OCI-LY7 (cell line): Measurements from ENCODE around the gene PCDH9. TPM values are rescaled to one million over a fixed set of nuclear protein-coding genes. Genes with fewer than 3 reads are reported as not detected.

Source experiments
- BruUV-seq: library from RNA; stranded (reverse); fragments of 400-500 nt; replicated peaks from 2 replicates; lab custom pipeline; 2021; lab: Mats Ljungman, UMichigan
- CTCF ChIA-PET: fragments of 300-600 bp; sonication (Branson Sonifier 250); formaldehyde crosslinking; loops from one replicate; lab custom pipeline; 2022; ENCODE audit warnings: antibody characterized with exemption; ENCODE audit not compliant: unreplicated experiment; lab: Charles Lee
- POLR2A ChIA-PET: fragments of 300-600 bp; sonication (Branson Sonifier 250); formaldehyde crosslinking; loops from one replicate; lab custom pipeline; 2022; ENCODE audit warnings: antibody characterized with exemption; lab: Charles Lee
- DNase-seq: peaks from one replicate; pipeline ENCODE4 v3.0.0-alpha.2; 2015; ENCODE audit warnings: low spot score
- H2AFZ ChIP-seq: fragments of 200-600 bp; sonication (generic), shearing (Covaris generic); 2 replicates; pipeline ENCODE4 v1.6.1; 2014; ENCODE audit warnings: mild to moderate bottlenecking, antibody characterized with exemption, low read length, moderate library complexity
- H3K27ac ChIP-seq: fragments of 200-600 bp; sonication (generic); 2 replicates; pipeline ENCODE4 v1.5.1; 2014; ENCODE audit warnings: mixed run types, low read depth, mild to moderate bottlenecking, moderate library complexity, low read length, inconsistent platforms; ENCODE audit not compliant: poor library complexity, severe bottlenecking
- H3K36me3 ChIP-seq: fragments of 200-600 bp; sonication (generic); 2 replicates; pipeline ENCODE4 v1.6.1; 2014; ENCODE audit warnings: mild to moderate bottlenecking, antibody characterized with exemption, low read length, moderate library complexity, mixed read lengths; ENCODE audit not compliant: insufficient read depth
- H3K4me1 ChIP-seq: fragments of 200-600 bp; sonication (generic); 2 replicates; pipeline ENCODE4 v1.5.1; 2014; ENCODE audit warnings: mild to moderate bottlenecking, low read length; ENCODE audit not compliant: insufficient read depth, poor library complexity, severe bottlenecking
- H3K4me2 ChIP-seq: fragments of 200-600 bp; sonication (generic); 2 replicates; pipeline ENCODE4 v1.6.1; 2014; ENCODE audit warnings: mild to moderate bottlenecking, low read length
- H3K4me3 ChIP-seq: fragments of 200-600 bp; sonication (generic); 2 replicates; pipeline ENCODE4 v1.5.1; 2014; ENCODE audit warnings: mild to moderate bottlenecking, low read depth, low read length; ENCODE audit not compliant: poor library complexity, severe bottlenecking
- H3K79me2 ChIP-seq: fragments of 200-600 bp; sonication (generic); 2 replicates; pipeline ENCODE4 v1.6.1; 2016; ENCODE audit warnings: low read depth, mild to moderate bottlenecking, low read length, moderate library complexity, mixed read lengths; ENCODE audit not compliant: insufficient read depth
- H3K9me2 ChIP-seq: fragments of 200-600 bp; sonication (generic); 2 replicates; pipeline ENCODE4 v1.6.1; 2016; ENCODE audit warnings: mild to moderate bottlenecking, low read length, mixed read lengths; ENCODE audit not compliant: insufficient read depth
- H3K9me3 ChIP-seq: fragments of 200-600 bp; sonication (generic); 2 replicates; pipeline ENCODE4 v1.6.1; 2014; ENCODE audit warnings: mild to moderate bottlenecking, mixed run types, low read length, mixed read lengths
- H4K20me1 ChIP-seq: fragments of 200-600 bp; sonication (generic); 2 replicates; pipeline ENCODE4 v1.6.1; 2014; ENCODE audit warnings: mild to moderate bottlenecking, antibody characterized with exemption, low read length, moderate library complexity, mixed read lengths; ENCODE audit not compliant: insufficient read depth
- CTCF ChIP-seq: fragments of 200-600 bp; sonication (generic); conservative IDR thresholded peaks from 2 replicates; pipeline ENCODE4 v1.5.1; 2014; ENCODE audit warnings: mild to moderate bottlenecking, antibody characterized with exemption, low read length, moderate library complexity, mixed read lengths
- EZH2phosphoT487 ChIP-seq: fragments of 200-600 bp; sonication (generic); IDR thresholded peaks from 2 replicates; pipeline ENCODE4 v1.6.1; 2018; ENCODE audit warnings: low read depth, borderline replicate concordance, mild to moderate bottlenecking, mixed run types, antibody characterized with exemption, low read length, moderate library complexity, mixed read lengths
- intact Hi-C: fragments of 100-400 bp; cut with micrococcal nuclease; formaldehyde crosslinking; loops from one replicate; pipeline ENCODE4 v1.10.0; 2022; ENCODE audit not compliant: unreplicated experiment
- total RNA-seq, 2 experiments: library from RNA; depleted of rRNA in 1 of 2; stranded (reverse); fragments of >200 nt in 1 of 2; shearing (Covaris generic) in 1 of 2; gene quantifications; 2 replicates each; pipeline ENCODE4 v1.2.3, GENCODE V29; 2014 to 2022

Gene PCDH9
- total RNA-seq, 2 experiments from 2014 or later: 20.1 to 26.0 TPM

GRCh38 chr13:66875264-66875663 lies 354.9 kb downstream of the PCDH9 start:
- intact Hi-C loops: no loop called here
- BruUV-seq: no TSS peak

GRCh38 chr13:66864627-66865026 lies 365.5 kb downstream of the PCDH9 start:
- Histone ChIP-seq H3K4me3 (peak overlapping the region; percentile 18), H3K9me3 (peaks cover 20% of the 10 kb centered on the region; the same call in 1 of the 2 replicates), H3K27ac (peak overlapping the region; percentile 45), H2AFZ (peak overlapping the region; percentile 90), H3K9me2 (no peaks in the 10 kb centered on the region), H3K4me2 (peak overlapping the region; percentile 53), H4K20me1 (no peaks in the 10 kb centered on the region), H3K79me2 (no peaks in the 10 kb centered on the region), H3K36me3 (peaks cover 4% of the 10 kb centered on the region; the same call in 1 of the 2 replicates), H3K4me1 (peaks cover 16% of the 10 kb centered on the region)
- BruUV-seq: no TSS peak
- ChIA-PET POLR2A (no interaction called here), CTCF (no interaction called here)
- DNase-seq: peak; percentile 59
- TF ChIP-seq CTCF: no peak
- TF ChIP-seq EZH2phosphoT487: no peak
- intact Hi-C loops: no loop called here

More at GRCh38 chr13:66875264-66875663, 354.9 kb downstream of the PCDH9 start:
- Histone ChIP-seq H3K4me1 (peaks cover 10% of the 10 kb centered on the region), H3K9me2 (no peaks in the 10 kb centered on the region), H3K27ac (no peak overlapping the region), H3K79me2 (no peaks in the 10 kb centered on the region), H3K4me3 (no peak overlapping the region), H3K9me3 (peaks cover 9% of the 10 kb centered on the region; the same call in 1 of the 2 replicates), H2AFZ (no peak overlapping the region; the same call in 1 of the 2 replicates), H4K20me1 (no peaks in the 10 kb centered on the region), H3K36me3 (peaks cover 8% of the 10 kb centered on the region; the same call in 1 of the 2 replicates), H3K4me2 (no peak overlapping the region)
- DNase-seq: no peak
- no peak for TF ChIP-seq EZH2phosphoT487
- no peak for TF ChIP-seq CTCF
- ChIA-PET POLR2A (interaction anchor here (0.6 to 1.6 kb wide), 3 partner anchors 8 to 14 kb away, joined by 3 read pairs; no protein-coding TSS in a partner anchor), CTCF (no interaction called here)

- intact Hi-C loops: no loop called here
- Histone ChIP-seq H3K36me3 (peaks cover 4% of the 10 kb centered on the region; the same call in 1 of the 2 replicates), H2AFZ (peak overlapping the region; percentile 66; the same call in 1 of the 2 replicates), H3K9me2 (no peaks in the 10 kb centered on the region), H3K9me3 (peaks cover 14% of the 10 kb centered on the region; the same call in 1 of the 2 replicates), H3K4me1 (peaks cover 21% of the 10 kb centered on the region), H3K4me2 (no peak overlapping the region), H4K20me1 (no peaks in the 10 kb centered on the region), H3K27ac (no peak overlapping the region), H3K79me2 (no peaks in the 10 kb centered on the region), H3K4me3 (no peak overlapping the region)
- POLR2A ChIA-PET: interaction anchor here (0.7 to 1.4 kb wide), 7 partner anchors 12 to 181 kb away, joined by 3 to 7 read pairs (median 3); no protein-coding TSS in a partner anchor
- BruUV-seq: no TSS peak
- CTCF ChIA-PET: no interaction called here
- no peak for TF ChIP-seq EZH2phosphoT487
- TF ChIP-seq CTCF: no peak
- DNase-seq: no peak
These were observed 369.2 kb downstream of the PCDH9 start for GRCh38 chr13:66860878-66861417.
